GM18505 (cell line): ENCODE data around the gene MCM7.
"Not testable (repeated sequence)": the region's sequence is repeated elsewhere in the genome, so short reads cannot be mapped to it uniquely, and the experiment has no call there.

Experiments
- ATAC-seq: cut with Tn5 transposase; IDR thresholded peaks from one replicate; pipeline ENCODE4 v1.9.1; 2021; ENCODE audit not compliant: unreplicated experiment
- POLR2A ChIP-seq: IDR thresholded peaks from 4 replicates; pipeline ENCODE4 v1.6.1; 2011; ENCODE audit warnings: borderline replicate concordance; ENCODE audit not compliant: insufficient read depth, insufficient read length; ENCODE audit errors: extremely low read depth

Gene MCM7

DNA sequence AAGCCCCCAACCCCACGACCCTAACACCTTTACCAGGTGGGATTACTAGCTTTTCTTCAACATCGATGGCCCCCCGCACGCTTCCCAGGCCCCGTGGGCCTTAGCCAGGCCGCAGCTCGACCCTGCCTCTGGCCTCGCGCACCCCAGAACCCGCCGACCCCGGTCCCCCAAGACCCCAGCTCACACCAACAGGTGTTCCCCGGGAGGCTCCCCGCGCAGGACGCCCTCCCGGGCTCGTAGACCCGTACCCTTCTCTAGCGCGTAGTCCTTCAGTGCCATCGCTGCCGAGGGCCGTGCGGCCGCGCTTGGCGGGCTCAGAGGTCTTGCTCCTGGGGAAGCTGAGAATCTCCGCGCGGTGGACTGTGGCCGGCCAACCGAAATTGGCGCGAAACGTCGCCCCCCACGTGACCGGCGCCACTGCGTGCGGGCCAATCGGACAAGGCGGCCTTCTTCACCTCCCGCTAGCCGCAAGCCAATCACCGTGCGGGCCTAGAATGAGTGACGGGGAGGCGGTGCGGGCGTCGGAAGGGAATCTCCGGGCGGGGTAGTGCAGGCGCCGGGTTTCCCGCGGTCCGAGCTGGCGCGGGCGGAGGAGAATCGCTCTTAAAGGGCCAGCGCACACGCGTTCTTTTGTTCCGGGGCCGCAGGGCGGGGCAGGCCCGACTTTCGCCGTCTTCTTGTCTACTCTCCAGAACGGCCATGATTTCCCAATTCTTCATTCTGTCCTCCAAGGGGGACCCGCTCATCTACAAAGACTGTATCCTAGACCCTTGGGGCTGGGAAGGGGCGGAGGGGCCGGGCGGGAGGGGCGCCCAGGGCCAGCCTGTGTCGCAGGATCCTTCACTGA, at the start of gene MCM7, which contains the start of gene AP4M1:
TSS of gene MCM7 (minus strand) at position 382 of the 847 bp plus-strand sequence. CDS start at position 279, 103 bp downstream.
TSS of gene AP4M1 (plus strand) at position 628 of the 847 bp plus-strand sequence. CDS start at position 700, 72 bp downstream.
- peak; percentile 82 for ATAC-seq
- TF ChIP-seq POLR2A, result peak; percentile 53

DNA sequence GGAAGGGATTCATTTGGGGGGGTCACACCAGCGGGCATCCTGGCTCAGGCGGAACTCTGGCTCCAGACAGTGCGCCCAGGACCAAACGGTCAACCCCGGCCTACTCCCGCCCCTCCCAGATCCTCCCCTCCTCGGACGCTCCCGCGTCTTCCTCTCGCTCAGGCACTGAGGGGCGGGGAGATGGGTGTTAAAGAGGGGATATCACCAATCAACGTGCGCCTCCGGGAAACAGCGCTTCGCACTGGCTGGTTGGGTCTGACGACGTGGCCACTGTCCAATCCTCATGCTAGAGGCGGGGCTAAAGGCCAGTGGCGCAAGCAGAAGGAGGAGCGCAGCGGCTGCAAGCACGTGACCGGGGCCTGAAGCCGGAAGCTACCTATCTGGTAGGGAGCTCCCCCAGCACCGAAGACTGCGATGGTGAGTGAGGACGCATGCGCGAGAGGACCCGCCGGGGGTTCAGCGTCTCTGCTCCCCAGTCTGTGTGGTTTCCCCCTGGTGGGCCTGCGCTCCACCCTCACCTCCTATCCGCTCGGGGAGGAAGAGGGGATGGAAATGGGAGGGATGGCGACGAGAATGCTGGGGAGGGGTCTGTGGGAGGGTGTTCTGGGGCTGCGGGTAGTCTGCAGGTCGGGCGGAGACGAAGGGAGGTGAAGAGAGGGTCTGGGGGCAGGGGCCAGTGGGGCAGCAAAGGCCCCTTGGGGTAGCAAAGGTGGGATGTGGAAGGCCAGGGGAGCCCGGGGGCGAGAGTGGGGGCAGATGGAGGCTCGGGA, 47.5 kb upstream of the MCM7 start, which contains the start of gene LAMTOR4:
TSS of gene LAMTOR4 (plus strand) at position 360 of the 770 bp plus-strand sequence. CDS start at position 415, 55 bp downstream.
- peak; percentile 95 for ATAC-seq
- peak; percentile 93 for TF ChIP-seq POLR2A

DNA sequence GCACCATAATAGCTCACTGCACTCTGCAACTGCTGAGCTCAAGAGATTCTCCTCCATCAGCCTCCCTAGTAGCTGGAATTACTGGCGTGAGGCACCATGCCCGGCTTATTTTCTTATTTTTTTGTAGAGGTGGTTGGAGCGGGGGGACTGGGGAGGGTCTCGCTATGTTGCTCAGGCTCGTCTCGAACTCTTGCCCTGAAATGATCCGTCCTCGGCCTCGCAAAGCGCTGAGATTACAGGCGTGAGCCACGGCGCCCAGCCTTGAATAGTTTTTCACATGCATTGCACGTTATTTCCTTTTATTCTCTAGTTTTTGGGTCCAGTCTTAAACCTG, 47.0 kb upstream of the MCM7 start:
- ATAC-seq, result no peak
- TF ChIP-seq POLR2A, result no peak

DNA sequence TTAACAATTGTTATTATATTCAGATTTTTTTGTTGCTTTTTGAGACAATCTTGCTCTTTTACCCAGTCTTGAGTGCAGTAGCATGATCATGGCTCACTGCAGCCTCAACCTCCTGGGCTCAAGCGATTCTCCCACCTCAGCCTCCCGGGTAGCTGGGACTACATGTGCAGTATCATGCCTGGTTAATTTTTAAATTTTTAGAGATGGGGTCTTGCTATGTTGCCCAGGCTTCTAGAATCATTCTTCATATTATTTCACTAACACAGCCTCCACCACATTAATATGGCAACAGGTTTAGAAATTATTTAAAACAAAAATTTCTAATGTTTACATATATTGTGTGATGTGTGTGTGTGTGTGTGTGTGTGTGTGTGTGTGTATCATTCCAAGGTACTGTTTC, 46.1 kb upstream of the MCM7 start:
- no peak for ATAC-seq
- no peak for TF ChIP-seq POLR2A

DNA sequence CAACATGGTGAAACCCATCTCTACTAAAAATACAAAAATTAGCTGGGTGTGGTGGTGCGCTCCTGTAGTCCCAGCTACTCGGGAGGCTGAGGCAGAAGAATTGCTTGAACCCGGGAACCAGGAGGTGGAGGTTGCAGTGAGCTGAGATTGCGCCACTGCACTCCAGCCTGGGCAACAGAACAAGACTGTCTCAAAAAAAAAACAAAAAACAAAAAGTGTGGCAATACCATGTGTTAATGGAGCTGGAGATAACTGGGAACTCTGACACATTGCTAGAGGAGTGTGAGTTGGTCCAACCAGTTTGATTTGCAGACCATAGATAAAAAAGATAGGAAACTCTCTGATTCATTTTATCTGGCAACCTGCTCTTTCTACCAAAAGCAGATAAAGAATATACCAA, 45.2 kb upstream of the MCM7 start:
- ATAC-seq, result not testable (repeated sequence)

DNA sequence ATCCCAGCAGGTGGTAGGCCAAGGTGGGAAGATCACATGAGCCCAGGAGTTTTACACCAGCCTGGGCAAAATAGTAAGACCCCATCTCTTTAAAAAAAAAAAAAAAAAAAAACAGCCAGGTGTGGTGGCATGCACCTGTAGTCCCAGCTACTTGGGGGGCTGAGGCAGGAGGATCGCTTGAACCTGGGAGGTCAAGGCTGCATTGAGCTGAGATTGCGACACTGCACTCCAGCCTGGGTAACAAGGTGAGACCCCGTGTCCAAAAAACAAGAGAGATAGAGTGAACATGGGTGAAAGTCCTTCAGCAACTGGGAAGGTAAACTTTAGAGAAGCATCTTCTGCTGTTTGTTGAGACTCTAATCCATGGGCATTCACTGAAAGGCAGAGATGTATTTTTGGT, 41.3 kb upstream of the MCM7 start:
- TF ChIP-seq POLR2A, result no peak
- ATAC-seq, result no peak

DNA sequence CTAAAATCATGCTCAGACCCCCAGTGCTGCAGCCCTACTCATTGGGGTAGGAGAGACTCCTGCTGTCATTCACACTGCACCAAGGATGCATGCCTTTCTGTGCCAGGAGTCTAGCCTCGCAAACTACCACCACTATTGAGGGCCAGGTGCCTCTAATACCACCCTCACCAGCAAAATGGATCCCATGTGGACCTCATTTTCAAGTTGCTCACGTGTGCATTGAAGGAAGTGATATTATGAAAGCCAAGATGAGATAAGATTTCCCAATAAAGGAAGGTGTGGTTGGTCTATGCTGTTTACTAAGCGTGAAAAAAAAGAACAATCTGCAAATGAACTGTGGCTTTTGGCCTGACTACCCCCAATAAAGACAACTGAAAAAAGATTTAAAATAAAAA, 40.4 kb upstream of the MCM7 start:
- TF ChIP-seq POLR2A, result no peak

DNA sequence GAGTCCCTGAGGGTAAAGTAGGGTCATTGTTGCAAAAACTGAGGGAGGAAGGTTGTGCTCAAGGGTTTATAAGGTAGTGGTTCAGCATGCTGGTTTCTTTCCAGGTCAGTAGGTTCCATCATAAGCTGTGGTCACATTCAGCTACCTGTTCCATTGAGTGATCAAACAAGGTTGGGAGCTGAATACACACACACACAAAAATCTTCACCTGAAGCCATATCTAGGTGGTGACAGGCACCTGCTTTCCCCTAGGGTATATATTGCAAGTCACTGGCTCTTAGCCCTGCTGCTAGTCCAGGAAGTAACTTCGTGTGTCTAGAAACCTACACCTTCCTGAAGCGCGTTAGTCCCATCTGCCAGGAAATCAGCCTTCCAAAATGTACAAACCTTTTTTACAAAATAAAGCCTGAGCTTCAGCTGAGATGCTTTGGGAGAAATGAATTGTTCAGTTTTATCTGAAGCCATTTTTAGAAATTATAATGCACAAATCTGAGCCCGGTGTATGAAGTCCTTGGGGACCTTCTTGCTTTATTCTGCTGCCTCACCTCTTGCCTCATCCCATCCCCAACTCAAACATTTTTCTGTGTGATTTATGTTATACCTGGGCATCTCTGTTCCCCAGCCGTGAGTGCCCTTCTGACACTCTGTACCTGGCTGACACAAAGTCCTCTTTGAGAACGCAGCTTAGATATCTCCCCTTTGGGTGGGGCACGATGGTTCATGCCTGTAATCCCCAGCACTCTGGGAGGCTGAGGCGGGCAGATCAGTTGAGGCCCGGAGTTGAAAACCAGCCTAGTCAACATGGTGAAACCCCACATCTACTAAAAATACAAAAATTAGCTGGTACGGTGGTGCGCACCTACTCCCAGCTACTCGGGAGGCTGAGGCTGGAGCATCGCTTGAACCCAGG, 36.9 kb upstream of the MCM7 start:
- ATAC-seq, result no peak
- no peak for TF ChIP-seq POLR2A

More for the DNA sequence above, 40.4 kb upstream of the MCM7 start:
- no peak for ATAC-seq

DNA sequence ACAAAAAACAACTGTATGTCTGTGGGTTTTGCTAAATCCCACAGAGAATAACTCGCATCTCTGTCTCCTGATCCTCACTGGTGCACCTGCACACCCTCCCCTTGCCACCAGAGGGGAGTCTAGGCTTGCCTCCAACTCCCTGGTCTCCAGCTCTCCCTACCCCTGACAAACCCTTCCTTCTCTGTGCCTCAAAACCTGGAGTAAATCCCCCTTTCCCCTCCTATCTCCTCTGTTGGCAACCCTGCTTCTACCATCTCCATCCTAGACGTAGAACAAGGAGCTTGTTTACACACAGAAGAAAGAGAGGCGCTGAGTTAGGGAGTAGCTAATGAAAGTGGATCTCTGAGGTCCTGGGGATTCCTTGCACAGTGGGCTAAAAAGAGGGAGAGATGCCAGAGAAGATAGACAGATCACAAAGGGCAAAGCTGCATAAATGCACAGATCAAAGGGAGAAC, 31.5 kb upstream of the MCM7 start:
- TF ChIP-seq POLR2A, result no peak
- ATAC-seq, result no peak

DNA sequence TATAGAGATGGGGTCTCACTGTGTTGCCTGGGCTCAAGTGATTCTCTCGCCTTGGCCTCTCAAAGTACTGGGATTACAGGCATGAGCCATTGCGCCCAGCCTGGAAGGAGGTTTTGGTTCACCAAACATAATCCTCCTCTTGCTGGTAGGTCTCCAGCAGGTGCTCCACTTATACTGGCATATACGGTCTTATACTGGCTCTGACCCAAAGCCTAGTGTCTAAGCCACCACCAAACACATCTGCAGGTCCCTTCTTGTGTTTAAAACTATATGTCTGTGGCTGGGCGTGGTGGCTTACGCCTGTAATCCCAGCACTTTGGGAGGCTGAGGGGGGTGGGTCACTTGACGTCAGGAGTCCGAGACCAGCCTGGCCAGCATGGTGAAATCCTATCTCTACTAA, 30.9 kb upstream of the MCM7 start:
- ATAC-seq, result no peak
- no peak for TF ChIP-seq POLR2A

DNA sequence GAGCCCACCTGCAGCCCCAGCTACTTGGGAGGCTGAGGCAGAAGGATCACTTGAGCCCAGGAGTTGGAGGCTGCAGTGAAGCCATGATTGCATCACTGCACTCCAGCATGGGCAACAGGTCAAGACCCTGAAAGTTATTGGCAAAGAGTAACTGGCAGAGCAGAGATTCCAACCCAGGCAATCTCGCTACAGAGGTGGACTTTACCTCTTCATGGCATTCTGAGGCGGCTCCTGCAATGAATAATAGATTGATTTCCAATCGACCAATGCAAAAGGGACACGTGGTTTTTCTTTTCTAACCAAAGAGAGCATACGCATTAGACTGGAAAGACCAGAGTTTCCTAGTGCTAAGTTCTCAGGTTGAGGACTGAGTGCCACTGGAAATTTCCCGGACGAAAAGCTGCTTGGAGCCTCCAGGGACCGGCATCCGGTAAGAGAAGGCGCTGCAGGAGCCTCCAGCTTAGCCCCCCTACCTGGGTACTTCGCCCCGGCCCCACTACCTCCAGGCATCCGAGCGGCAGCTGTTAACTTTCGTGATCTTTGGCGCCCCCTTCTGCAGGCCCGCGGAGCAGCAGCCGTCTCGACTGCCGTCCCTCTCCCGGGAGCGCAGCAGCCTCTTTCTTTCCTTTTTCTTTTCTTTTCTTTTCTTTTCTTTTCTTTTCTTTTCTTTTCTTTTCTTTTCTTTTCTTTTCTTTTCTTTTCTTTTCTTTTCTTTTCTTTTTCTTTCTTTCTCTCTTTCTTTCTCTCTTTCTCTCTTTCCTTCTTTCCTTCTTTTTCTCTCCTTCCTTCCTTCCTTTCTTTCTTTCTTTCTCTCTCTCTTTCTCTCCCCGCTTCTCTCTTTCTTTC, 29.6 kb upstream of the MCM7 start:
- TF ChIP-seq POLR2A, result no peak
- ATAC-seq, result no peak

DNA sequence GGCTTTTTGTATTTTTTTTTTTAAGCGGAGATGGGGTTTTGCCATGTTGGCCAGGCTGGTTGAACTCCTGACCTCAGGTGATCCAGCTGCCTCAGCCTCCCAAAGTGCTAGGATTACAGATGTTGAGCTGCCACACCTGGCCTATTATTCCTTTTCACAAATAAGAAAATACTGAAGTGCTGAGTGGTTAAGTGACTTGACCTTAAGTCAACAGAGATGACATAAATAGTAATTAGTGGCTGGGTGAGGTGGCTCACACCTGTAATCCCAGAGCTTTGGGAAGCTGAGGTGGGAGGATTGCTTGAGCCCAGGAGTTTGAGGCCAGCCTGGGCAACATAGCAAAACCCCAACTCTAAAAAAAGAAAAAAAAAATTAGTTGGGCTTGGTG, 29.0 kb upstream of the MCM7 start:
- ATAC-seq, result not testable (repeated sequence)
